ENCODE results near the gene TYW1B.
"Not testable (repeated sequence)": the region's sequence is repeated elsewhere in the genome, so short reads cannot be mapped to it uniquely, and the experiment has no call there.

TYW1B gene

GRCh38 chr7:72550454-72550853, 277.5 kb downstream of the TYW1B start:
- not testable (repeated sequence) for DNase-seq

GRCh38 chr7:72546586-72547237, 281.3 kb downstream of the TYW1B start:
- DNase-seq: not testable (repeated sequence)

- not testable (repeated sequence) for DNase-seq
Measured at GRCh38 chr7:72544531-72544930, 283.5 kb downstream of the TYW1B start.

- DNase-seq: no peak
Measured at GRCh38 chr7:72540923-72541322, 287.1 kb downstream of the TYW1B start.

- no peak for DNase-seq
Measured at GRCh38 chr7:72540106-72540611, 287.8 kb downstream of the TYW1B start.

- DNase-seq: no peak
Measured at GRCh38 chr7:72539702-72540101, 288.3 kb downstream of the TYW1B start.

GRCh38 chr7:72538856-72539255, 289.1 kb downstream of the TYW1B start:
- DNase-seq: peak in 3 of 4 experiments; percentile 4 to 6 (median 6)

GRCh38 chr7:72538147-72538546, 289.9 kb downstream of the TYW1B start:
- DNase-seq: no peak

GRCh38 chr7:72536038-72536437, 292.0 kb downstream of the TYW1B start:
- not testable (repeated sequence) for DNase-seq

GRCh38 chr7:72531048-72531447, 297.0 kb downstream of the TYW1B start:
- not testable (repeated sequence) for DNase-seq
